ENCODE measurements around the gene PIGU. TPM values are rescaled to one million over a fixed set of nuclear protein-coding genes. Genes with fewer than 3 reads are reported as not detected.
A peak's percentile ranks its signal among the peaks of the same experiment; 100 is the strongest.

PIGU gene
- total and polyA plus RNA-seq, 5 donors from 2014 or later = 9.7 to 44.6 (median 35.5) TPM

GRCh38 chr20:34632870-34633452 lies 43.9 kb downstream of the PIGU start:
- no peaks in the 10 kb centered on the region for H3K9me3 ChIP-seq (ENCODE audit: control insufficient read depth in 2 of 2, low read length in 2 of 2)
- no peak for DNase-seq
- no peak for ATAC-seq (ENCODE audit: low read depth in 2 of 2)
- peaks cover 52% of the 10 kb centered on the region for H3K36me3 ChIP-seq (ENCODE audit: control insufficient read depth, insufficient read depth, low read length)
- H3K27me3 Mint-ChIP-seq = no peaks in the 10 kb centered on the region
- no peak overlapping the region for H3K4me3 ChIP-seq (ENCODE audit: low read depth, low read length)
- H3K27ac ChIP-seq (ENCODE audit: insufficient read depth, low read length, poor library complexity, severe bottlenecking) = no peak overlapping the region
- H3K27ac Mint-ChIP-seq = peak overlapping the region in 1 of 3 donors; percentile 76
- no peaks in the 10 kb centered on the region for H3K9me3 Mint-ChIP-seq
- no peaks in the 10 kb centered on the region for H3K4me1 Mint-ChIP-seq
- no peaks in the 10 kb centered on the region for H3K27me3 ChIP-seq (ENCODE audit: control insufficient read depth, insufficient read depth, low read length)
- H3K4me1 ChIP-seq (ENCODE audit: control insufficient read depth, insufficient read depth, low read length, poor library complexity, severe bottlenecking) = no peaks in the 10 kb centered on the region
- peaks cover 45% of the 10 kb centered on the region for H3K36me3 Mint-ChIP-seq
- no peak overlapping the region for H3K4me3 Mint-ChIP-seq

GRCh38 chr20:34629904-34630303 lies 47.0 kb downstream of the PIGU start:
- ATAC-seq (ENCODE audit: low read depth in 2 of 2) = no peak
- no peaks in the 10 kb centered on the region for H3K27me3 Mint-ChIP-seq
- H3K4me3 Mint-ChIP-seq = no peak overlapping the region
- no peak overlapping the region for H3K4me3 ChIP-seq (ENCODE audit: low read depth, low read length)
- H3K27me3 ChIP-seq (ENCODE audit: control insufficient read depth, insufficient read depth, low read length) = no peaks in the 10 kb centered on the region
- no peak overlapping the region for H3K27ac ChIP-seq (ENCODE audit: insufficient read depth, low read length, poor library complexity, severe bottlenecking)
- peaks cover 38% of the 10 kb centered on the region for H3K36me3 ChIP-seq (ENCODE audit: control insufficient read depth, insufficient read depth, low read length)
- H3K4me1 Mint-ChIP-seq = no peaks in the 10 kb centered on the region
- H3K36me3 Mint-ChIP-seq = peaks cover 31% of the 10 kb centered on the region
- H3K9me3 ChIP-seq (ENCODE audit: control insufficient read depth in 2 of 2, low read length in 2 of 2) = no peaks in the 10 kb centered on the region
- no peaks in the 10 kb centered on the region for H3K4me1 ChIP-seq (ENCODE audit: control insufficient read depth, insufficient read depth, low read length, poor library complexity, severe bottlenecking)
- peak overlapping the region in 1 of 3 donors; percentile 16 for H3K27ac Mint-ChIP-seq
- DNase-seq = no peak
- no peaks in the 10 kb centered on the region for H3K9me3 Mint-ChIP-seq

GRCh38 chr20:34629342-34629741 lies 47.5 kb downstream of the PIGU start:
- H3K9me3 ChIP-seq (ENCODE audit: control insufficient read depth in 2 of 2, low read length in 2 of 2) = no peaks in the 10 kb centered on the region
- DNase-seq = no peak
- H3K36me3 ChIP-seq (ENCODE audit: control insufficient read depth, insufficient read depth, low read length) = peaks cover 33% of the 10 kb centered on the region
- H3K4me1 ChIP-seq (ENCODE audit: control insufficient read depth, insufficient read depth, low read length, poor library complexity, severe bottlenecking) = no peaks in the 10 kb centered on the region
- Mint-ChIP-seq H3K9me3 (no peaks in the 10 kb centered on the region), H3K4me1 (no peaks in the 10 kb centered on the region), H3K27me3 (no peaks in the 10 kb centered on the region), H3K27ac (no peak overlapping the region), H3K36me3 (peaks cover 31% of the 10 kb centered on the region), H3K4me3 (no peak overlapping the region)
- H3K4me3 ChIP-seq (ENCODE audit: low read depth, low read length) = no peak overlapping the region
- no peaks in the 10 kb centered on the region for H3K27me3 ChIP-seq (ENCODE audit: control insufficient read depth, insufficient read depth, low read length)
- H3K27ac ChIP-seq (ENCODE audit: insufficient read depth, low read length, poor library complexity, severe bottlenecking) = no peak overlapping the region
- no peak for ATAC-seq (ENCODE audit: low read depth in 2 of 2)

- no peaks in the 10 kb centered on the region for H3K27me3 ChIP-seq (ENCODE audit: control insufficient read depth, insufficient read depth, low read length)
- peak overlapping the region in 1 of 3 donors; percentile 34 for H3K27ac Mint-ChIP-seq
- H3K4me3 ChIP-seq (ENCODE audit: low read depth, low read length) = no peak overlapping the region
- no peaks in the 10 kb centered on the region for H3K9me3 Mint-ChIP-seq
- H3K27me3 Mint-ChIP-seq = no peaks in the 10 kb centered on the region
- H3K36me3 ChIP-seq (ENCODE audit: control insufficient read depth, insufficient read depth, low read length) = peaks cover 25% of the 10 kb centered on the region
- no peak for DNase-seq
- no peak for ATAC-seq (ENCODE audit: low read depth in 2 of 2)
- H3K9me3 ChIP-seq (ENCODE audit: control insufficient read depth in 2 of 2, low read length in 2 of 2) = no peaks in the 10 kb centered on the region
- no peak overlapping the region for H3K4me3 Mint-ChIP-seq
- no peak overlapping the region for H3K27ac ChIP-seq (ENCODE audit: insufficient read depth, low read length, poor library complexity, severe bottlenecking)
- peaks cover 33% of the 10 kb centered on the region for H3K36me3 Mint-ChIP-seq
- H3K4me1 ChIP-seq (ENCODE audit: control insufficient read depth, insufficient read depth, low read length, poor library complexity, severe bottlenecking) = no peaks in the 10 kb centered on the region
- H3K4me1 Mint-ChIP-seq = peaks cover 0 to 2% (median under 1%) of the 10 kb centered on the region in 4 donors
Measured at GRCh38 chr20:34628026-34628425, 48.9 kb downstream of the PIGU start.

GRCh38 chr20:34627458-34627857 lies 49.4 kb downstream of the PIGU start:
- Histone ChIP-seq H3K4me3 (ENCODE audit: low read depth, low read length) (no peak overlapping the region), H3K27ac (ENCODE audit: insufficient read depth, low read length, poor library complexity, severe bottlenecking) (no peak overlapping the region), H3K4me1 (ENCODE audit: control insufficient read depth, insufficient read depth, low read length, poor library complexity, severe bottlenecking) (no peaks in the 10 kb centered on the region), H3K36me3 (ENCODE audit: control insufficient read depth, insufficient read depth, low read length) (peaks cover 26% of the 10 kb centered on the region), H3K27me3 (ENCODE audit: control insufficient read depth, insufficient read depth, low read length) (no peaks in the 10 kb centered on the region), H3K9me3 (ENCODE audit: control insufficient read depth in 2 of 2, low read length in 2 of 2) (no peaks in the 10 kb centered on the region)
- peaks cover 0 to 6% (median 4%) of the 10 kb centered on the region in 4 donors for H3K4me1 Mint-ChIP-seq
- H3K27me3 Mint-ChIP-seq = no peaks in the 10 kb centered on the region
- H3K9me3 Mint-ChIP-seq = no peaks in the 10 kb centered on the region
- DNase-seq = no peak
- no peak for ATAC-seq (ENCODE audit: low read depth in 2 of 2)
- H3K27ac Mint-ChIP-seq = peak overlapping the region in 1 of 3 donors; percentile 34
- peaks cover 30% of the 10 kb centered on the region for H3K36me3 Mint-ChIP-seq
- H3K4me3 Mint-ChIP-seq = no peak overlapping the region

- Histone ChIP-seq H3K27me3 (ENCODE audit: control insufficient read depth, insufficient read depth, low read length) (no peaks in the 10 kb centered on the region), H3K4me1 (ENCODE audit: control insufficient read depth, insufficient read depth, low read length, poor library complexity, severe bottlenecking) (no peaks in the 10 kb centered on the region), H3K27ac (ENCODE audit: insufficient read depth, low read length, poor library complexity, severe bottlenecking) (no peak overlapping the region), H3K9me3 (ENCODE audit: control insufficient read depth in 2 of 2, low read length in 2 of 2) (no peaks in the 10 kb centered on the region), H3K4me3 (ENCODE audit: low read depth, low read length) (no peak overlapping the region), H3K36me3 (ENCODE audit: control insufficient read depth, insufficient read depth, low read length) (peaks cover 26% of the 10 kb centered on the region)
- Mint-ChIP-seq H3K27ac (no peak overlapping the region), H3K36me3 (peaks cover 31% of the 10 kb centered on the region), H3K9me3 (no peaks in the 10 kb centered on the region), H3K4me3 (no peak overlapping the region), H3K4me1 (peaks cover 0 to 6% (median 4%) of the 10 kb centered on the region in 4 donors), H3K27me3 (no peaks in the 10 kb centered on the region)
- DNase-seq (no peak), ATAC-seq (ENCODE audit: low read depth in 2 of 2) (no peak)
Measured at GRCh38 chr20:34626992-34627391, 49.9 kb downstream of the PIGU start.

- no peaks in the 10 kb centered on the region for H3K9me3 ChIP-seq (ENCODE audit: control insufficient read depth in 2 of 2, low read length in 2 of 2)
- no peak for DNase-seq
- peaks cover 42% of the 10 kb centered on the region for H3K36me3 Mint-ChIP-seq
Measured at GRCh38 chr20:34624629-34625028, 52.3 kb downstream of the PIGU start.

GRCh38 chr20:34622821-34623451 lies 54.0 kb downstream of the PIGU start:
- Mint-ChIP-seq H3K36me3 (peaks cover 49% of the 10 kb centered on the region), H3K9me3 (peaks cover 0 to 1% (median 0%) of the 10 kb centered on the region in 7 donors), H3K27ac (peak overlapping the region in 1 of 3 donors; percentile 23), H3K4me3 (peak overlapping the region in 1 of 4 donors; percentile 44), H3K4me1 (peaks cover 9 to 31% (median 26%) of the 10 kb centered on the region in 4 donors), H3K27me3 (no peaks in the 10 kb centered on the region)
- Histone ChIP-seq H3K4me1 (ENCODE audit: control insufficient read depth, insufficient read depth, low read length, poor library complexity, severe bottlenecking) (peaks cover 7% of the 10 kb centered on the region), H3K27me3 (ENCODE audit: control insufficient read depth, insufficient read depth, low read length) (no peaks in the 10 kb centered on the region), H3K36me3 (ENCODE audit: control insufficient read depth, insufficient read depth, low read length) (peaks cover 18% of the 10 kb centered on the region), H3K4me3 (ENCODE audit: low read depth, low read length) (no peak overlapping the region), H3K9me3 (ENCODE audit: control insufficient read depth in 2 of 2, low read length in 2 of 2) (no peaks in the 10 kb centered on the region), H3K27ac (ENCODE audit: insufficient read depth, low read length, poor library complexity, severe bottlenecking) (no peak overlapping the region)
- DNase-seq (no peak), ATAC-seq (ENCODE audit: low read depth in 2 of 2) (no peak)

More at GRCh38 chr20:34624629-34625028, 52.3 kb downstream of the PIGU start:
- H3K4me3 Mint-ChIP-seq = no peak overlapping the region
- H3K27me3 Mint-ChIP-seq = no peaks in the 10 kb centered on the region
- no peak overlapping the region for H3K27ac ChIP-seq (ENCODE audit: insufficient read depth, low read length, poor library complexity, severe bottlenecking)
- no peak overlapping the region for H3K4me3 ChIP-seq (ENCODE audit: low read depth, low read length)
- peaks cover 20% of the 10 kb centered on the region for H3K36me3 ChIP-seq (ENCODE audit: control insufficient read depth, insufficient read depth, low read length)
- peaks cover 7% of the 10 kb centered on the region for H3K4me1 ChIP-seq (ENCODE audit: control insufficient read depth, insufficient read depth, low read length, poor library complexity, severe bottlenecking)
- H3K27ac Mint-ChIP-seq = peak overlapping the region in 1 of 3 donors; percentile 39
- peaks cover 0 to 1% (median 0%) of the 10 kb centered on the region in 7 donors for H3K9me3 Mint-ChIP-seq
- H3K27me3 ChIP-seq (ENCODE audit: control insufficient read depth, insufficient read depth, low read length) = no peaks in the 10 kb centered on the region
- no peak for ATAC-seq (ENCODE audit: low read depth in 2 of 2)
- H3K4me1 Mint-ChIP-seq = peaks cover 9 to 23% (median 20%) of the 10 kb centered on the region in 4 donors
